B cell (primary cell): ENCODE measurements around the gene RABL6. TPM values are rescaled to one million over a fixed set of nuclear protein-coding genes. Genes with fewer than 3 reads are reported as not detected.

ENCODE experiments used
- ATAC-seq: fragments of 200-7000 bp; cut with Tn5 transposase; one replicate; pipeline ENCODE4 v1.10.0; 2021; ENCODE audit warnings: low read depth, mild to moderate bottlenecking, moderate number of reproducible peaks, moderate library complexity
- CTCF ChIA-PET: fragments of 350-600 bp; sonication (Branson Sonifier 250); formaldehyde crosslinking; loops from one replicate; lab custom pipeline; 2021; ENCODE audit warnings: antibody characterized with exemption, inconsistent platforms; lab: Charles Lee
- POLR2A ChIA-PET: fragments of 350-600 bp; sonication (Branson Sonifier 250); formaldehyde crosslinking; loops from one replicate; lab custom pipeline; 2021; ENCODE audit warnings: antibody characterized with exemption; lab: Charles Lee
- DNase-seq: peaks from one replicate; pipeline ENCODE4 v3.0.0; 2013
- H2AFZ ChIP-seq: 2 replicates; pipeline ENCODE4 v1.6.1; 2012; ENCODE audit warnings: mild to moderate bottlenecking, low read depth, low read length; ENCODE audit not compliant: insufficient read depth, poor library complexity, severe bottlenecking
- H3K27ac ChIP-seq, 2 donors: 1 replicate in 1 of 2; 2 replicates in 1 of 2; pipeline ENCODE4 v1.5.1; 2012 to 2013; ENCODE audit warnings: low read length in 2 of 2, mild to moderate bottlenecking in 2 of 2, moderate library complexity in 1 of 2
- H3K27me3 ChIP-seq, 4 experiments: fragments of 200-600 bp in 1 of 4; sonication (generic) in 1 of 4; replicated peaks in 1 of 4; 1 replicate in 2 of 4; 2 replicates in 2 of 4; pipeline versions ENCODE4 v1.6.1 to v1.7.0; 2013 to 2016; ENCODE audit warnings: low read length in 3 of 4, mild to moderate bottlenecking in 2 of 4, mixed read lengths in 1 of 4, moderate library complexity in 1 of 4; ENCODE audit not compliant: insufficient read depth in 4 of 4, control insufficient read depth in 3 of 4; ENCODE audit errors: control extremely low read depth in 1 of 4
- H3K36me3 ChIP-seq, 2 experiments: replicated peaks in 1 of 2; 1 replicate in 1 of 2; 2 replicates in 1 of 2; pipeline versions ENCODE4 v1.6.1 to v1.7.1; 2013; ENCODE audit warnings: low read length in 1 of 2; ENCODE audit not compliant: insufficient read depth in 2 of 2, control insufficient read depth in 1 of 2; ENCODE audit errors: control extremely low read depth in 1 of 2, extremely low read depth in 1 of 2
- H3K4me1 ChIP-seq, 2 donors: fragments of 200-600 bp in 1 of 2; sonication (generic) in 1 of 2; 1 replicate in 1 of 2; 2 replicates in 1 of 2; pipeline versions ENCODE4 v1.5.1 to v1.6.1; 2013 to 2017; ENCODE audit warnings: low read length in 2 of 2; ENCODE audit not compliant: control insufficient read depth in 2 of 2, insufficient read depth in 2 of 2
- H3K4me2 ChIP-seq: replicated peaks from 2 replicates; pipeline ENCODE3; 2012; ENCODE audit warnings: mild to moderate bottlenecking, low read depth, low read length; ENCODE audit not compliant: poor library complexity, severe bottlenecking
- H3K4me3 ChIP-seq, 5 experiments: fragments of 200-600 bp in 1 of 5; sonication (generic) in 1 of 5; 1 replicate in 3 of 5; 2 replicates in 2 of 5; pipeline versions ENCODE4 v1.5.1 to v1.7.0; 2011 to 2016; ENCODE audit warnings: low read length in 4 of 5, mild to moderate bottlenecking in 4 of 5, low read depth in 2 of 5, control low read depth in 1 of 5, moderate library complexity in 1 of 5; ENCODE audit not compliant: insufficient read depth in 1 of 5; ENCODE audit errors: control extremely low read depth in 1 of 5, extremely low read depth in 1 of 5
- H3K79me2 ChIP-seq: fragments of 200-600 bp; sonication (generic); one replicate; pipeline ENCODE4 v1.6.0; 2016; ENCODE audit warnings: low read length; ENCODE audit not compliant: control insufficient read depth, insufficient read depth
- H3K9ac ChIP-seq: fragments of 200-600 bp; sonication (generic); 2 replicates; pipeline ENCODE4 v1.6.1; 2017; ENCODE audit warnings: mild to moderate bottlenecking, low read length, moderate library complexity
- H3K9me3 ChIP-seq, 3 donors: one replicate each; pipeline versions ENCODE4 v1.6.1 to v1.7.1; 2013; ENCODE audit warnings: low read length in 2 of 3; ENCODE audit not compliant: control insufficient read depth in 2 of 3, insufficient read depth in 1 of 3; ENCODE audit errors: control extremely low read depth in 1 of 3
- H4K20me1 ChIP-seq: 2 replicates; pipeline ENCODE4 v1.6.0; 2012; ENCODE audit warnings: mild to moderate bottlenecking, low read length; ENCODE audit not compliant: insufficient read depth, control insufficient read depth, poor library complexity, severe bottlenecking
- H3K27ac Mint-ChIP-seq: one replicate; pipeline ENCODE4 v1.8.0; 2021; ENCODE audit warnings: mixed read lengths
- H3K27me3 Mint-ChIP-seq: one replicate; pipeline ENCODE4 v1.8.0; 2021; ENCODE audit warnings: mixed read lengths
- H3K4me1 Mint-ChIP-seq: one replicate; pipeline ENCODE4 v1.8.0; 2021; ENCODE audit warnings: mixed read lengths
- H3K4me3 Mint-ChIP-seq: one replicate; pipeline ENCODE4 v1.8.0; 2021; ENCODE audit warnings: mixed read lengths
- H3K9me3 Mint-ChIP-seq: one replicate; pipeline ENCODE4 v1.8.0; 2022; ENCODE audit warnings: mixed read lengths; ENCODE audit not compliant: insufficient read depth
- EZH2 ChIP-seq: IDR thresholded peaks from 2 replicates; pipeline ENCODE4 v1.6.1; 2012; ENCODE audit warnings: borderline replicate concordance, low read depth, mild to moderate bottlenecking, moderate library complexity, low read length; ENCODE audit not compliant: insufficient read depth, poor library complexity, severe bottlenecking
- WGBS: methylation state at CpG from one replicate; pipeline ENCODE4 v1.1.5; 2013; ENCODE audit warnings: missing lambda C conversion rate; ENCODE audit not compliant: insufficient coverage; 5-methylcytosine and 5-hydroxymethylcytosine counted together
- intact Hi-C: fragments of 100-400 bp; cut with micrococcal nuclease; formaldehyde crosslinking; loops from one replicate; pipeline ENCODE4 v1.10.0; 2022
- polyA plus RNA-seq: library from polyadenylated mRNA; depleted of rRNA; stranded (reverse); fragments of >200 nt; gene quantifications from 2 replicates; pipeline ENCODE4 v1.2.3, GENCODE V29; 2012
- total RNA-seq, 2 donors: library from RNA; stranded (reverse); fragments of 120-200 nt in 1 of 2; gene quantifications; 1 replicate in 1 of 2; 2 replicates in 1 of 2; pipeline versions ENCODE4 v1.2.3 to v1.2.4, GENCODE V29; 2013 to 2022
- TF ChIP-seq, protein P1 (sequence below): fragments of 200-600 bp; IDR thresholded peaks from one replicate; pipeline ENCODE4 v1.8.0; 2022; ENCODE audit warnings: antibody characterized with exemption, mild to moderate bottlenecking

RABL6 gene
- total and polyA plus RNA-seq, 2 donors (not counting 1 experiment from before 2014, with no cell fraction given) = 33.6 to 70.5 TPM

DNA sequence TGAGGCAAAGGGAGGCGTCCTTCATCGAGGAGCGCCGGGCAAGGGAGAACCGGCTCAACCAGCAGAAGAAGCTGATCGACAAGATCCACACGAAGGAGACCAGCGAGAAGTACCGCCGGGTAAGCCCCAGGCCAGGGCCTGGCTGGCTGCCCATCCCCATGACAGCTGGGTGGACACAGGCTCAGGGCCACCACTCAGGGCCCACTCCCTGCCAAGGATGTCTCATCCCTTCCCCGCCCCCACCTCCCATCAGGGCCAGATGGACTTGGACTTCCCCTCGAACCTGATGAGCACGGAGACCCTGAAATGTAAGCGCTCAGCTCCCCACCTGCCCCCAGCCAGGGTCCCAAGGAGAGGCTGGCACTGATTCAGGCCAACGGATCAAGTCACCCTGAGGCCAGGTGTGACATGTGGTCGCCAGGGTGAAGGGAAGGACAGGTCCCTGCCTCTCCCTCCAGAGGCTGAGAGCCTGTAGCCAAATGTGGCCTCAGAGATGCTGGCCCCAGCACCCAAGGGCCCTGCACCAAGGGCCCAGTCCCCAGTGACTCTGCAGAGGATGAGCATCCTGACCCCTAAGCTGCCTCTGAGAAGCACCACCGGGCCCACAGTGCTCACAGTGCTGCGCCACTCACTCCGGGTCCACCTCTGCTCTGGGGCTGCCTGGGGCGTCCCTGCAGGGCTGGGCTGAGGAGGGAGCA, 3.1 kb upstream of the RABL6 start:
- peaks cover 29 to 40% of the 10 kb centered on the region in 2 donors for H3K4me1 ChIP-seq
- no peak overlapping the region for H3K4me3 Mint-ChIP-seq
- H3K4me2 ChIP-seq = no peak overlapping the region
- no peaks in the 10 kb centered on the region for H3K27me3 Mint-ChIP-seq
- no peak overlapping the region for H2AFZ ChIP-seq
- no peak for TF ChIP-seq EZH2
- TF ChIP-seq, protein P1, sequence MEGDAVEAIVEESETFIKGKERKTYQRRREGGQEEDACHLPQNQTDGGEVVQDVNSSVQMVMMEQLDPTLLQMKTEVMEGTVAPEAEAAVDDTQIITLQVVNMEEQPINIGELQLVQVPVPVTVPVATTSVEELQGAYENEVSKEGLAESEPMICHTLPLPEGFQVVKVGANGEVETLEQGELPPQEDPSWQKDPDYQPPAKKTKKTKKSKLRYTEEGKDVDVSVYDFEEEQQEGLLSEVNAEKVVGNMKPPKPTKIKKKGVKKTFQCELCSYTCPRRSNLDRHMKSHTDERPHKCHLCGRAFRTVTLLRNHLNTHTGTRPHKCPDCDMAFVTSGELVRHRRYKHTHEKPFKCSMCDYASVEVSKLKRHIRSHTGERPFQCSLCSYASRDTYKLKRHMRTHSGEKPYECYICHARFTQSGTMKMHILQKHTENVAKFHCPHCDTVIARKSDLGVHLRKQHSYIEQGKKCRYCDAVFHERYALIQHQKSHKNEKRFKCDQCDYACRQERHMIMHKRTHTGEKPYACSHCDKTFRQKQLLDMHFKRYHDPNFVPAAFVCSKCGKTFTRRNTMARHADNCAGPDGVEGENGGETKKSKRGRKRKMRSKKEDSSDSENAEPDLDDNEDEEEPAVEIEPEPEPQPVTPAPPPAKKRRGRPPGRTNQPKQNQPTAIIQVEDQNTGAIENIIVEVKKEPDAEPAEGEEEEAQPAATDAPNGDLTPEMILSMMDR = no peak
- peaks cover 40% of the 10 kb centered on the region for H3K4me1 Mint-ChIP-seq
- ChIA-PET CTCF (interaction anchor here (1.3 kb wide), 1 partner anchor 12 kb away, joined by 8 read pairs; no protein-coding TSS in a partner anchor), POLR2A (no interaction called here)
- ATAC-seq (no peak), DNase-seq (no peak)
- no peak overlapping the region for H3K27ac Mint-ChIP-seq
- peaks cover 16% of the 10 kb centered on the region for H4K20me1 ChIP-seq
- H3K27ac ChIP-seq = no peak overlapping the region
- 97% methylated on average over 20 of the region's 20 CpGs for WGBS
- no peak overlapping the region for H3K4me3 ChIP-seq
- H3K27me3 ChIP-seq = peaks cover 0 to 7% (median 2%) of the 10 kb centered on the region in 4 experiments
- no peak overlapping the region for H3K9ac ChIP-seq
- intact Hi-C loops = no loop called here
- no peaks in the 10 kb centered on the region for H3K36me3 ChIP-seq
- H3K9me3 Mint-ChIP-seq = no peaks in the 10 kb centered on the region
- H3K79me2 ChIP-seq = peaks cover 21% of the 10 kb centered on the region
- H3K9me3 ChIP-seq = no peaks in the 10 kb centered on the region

DNA sequence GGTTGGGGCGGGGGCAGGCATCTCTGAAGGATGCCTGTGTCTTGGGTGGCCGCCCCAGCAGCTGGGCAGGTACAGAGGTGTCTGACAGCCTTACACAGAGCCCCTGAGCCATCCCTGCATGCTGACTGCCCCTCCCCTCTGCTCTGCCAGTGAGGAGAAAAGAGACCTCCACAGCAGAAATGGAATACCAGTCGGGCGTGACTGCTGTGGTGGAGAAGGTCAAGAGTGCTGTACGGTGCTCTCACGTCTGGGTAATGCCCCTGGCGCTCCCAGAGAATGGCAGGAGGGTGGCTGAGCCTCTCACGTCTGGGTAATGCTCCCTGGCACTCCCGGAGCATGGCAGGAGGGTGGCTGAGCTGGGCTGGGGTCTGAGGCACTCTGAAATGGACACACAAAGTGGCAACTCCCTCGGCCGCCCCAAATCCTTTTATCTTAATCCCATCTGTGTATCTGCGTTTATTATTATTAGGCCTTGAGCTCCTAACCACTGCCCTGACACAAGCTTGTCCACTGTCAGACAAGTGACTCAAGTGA, 2.5 kb upstream of the RABL6 start:
- Histone ChIP-seq H3K9me3 (no peaks in the 10 kb centered on the region), H3K79me2 (peaks cover 28% of the 10 kb centered on the region), H4K20me1 (peaks cover 22% of the 10 kb centered on the region), H3K27me3 (peaks cover 0 to 7% (median 2%) of the 10 kb centered on the region in 4 experiments), H3K4me3 (no peak overlapping the region), H3K36me3 (peaks cover 0 to 2% of the 10 kb centered on the region in 2 experiments), H2AFZ (no peak overlapping the region), H3K27ac (no peak overlapping the region), H3K4me1 (peaks cover 27 to 35% of the 10 kb centered on the region in 2 donors), H3K9ac (no peak overlapping the region), H3K4me2 (no peak overlapping the region)
- no peaks in the 10 kb centered on the region for H3K27me3 Mint-ChIP-seq
- DNase-seq (no peak), ATAC-seq (no peak)
- intact Hi-C loops = no loop called here
- H3K9me3 Mint-ChIP-seq = no peaks in the 10 kb centered on the region
- CTCF ChIA-PET = interaction anchor here (1.1 to 3.3 kb wide), 6 partner anchors 12 to 224 kb away, joined by 3 to 15 read pairs (median 5); partner anchors contain the start of gene AJM1
- H3K27ac Mint-ChIP-seq = peak overlapping the region; percentile 26
- peaks cover 42% of the 10 kb centered on the region for H3K4me1 Mint-ChIP-seq
- peak overlapping the region; percentile 57 for H3K4me3 Mint-ChIP-seq
- no peak for TF ChIP-seq EZH2
- TF ChIP-seq, protein P1 = no peak
- POLR2A ChIA-PET = interaction anchor here (0.6 kb wide), 1 partner anchor 88 kb away, joined by 3 read pairs; no protein-coding TSS in a partner anchor
- WGBS = 87% methylated on average over 12 of the region's 12 CpGs
